Measurements from ENCODE around the gene CLRN1.

The CLRN1 gene

DNA sequence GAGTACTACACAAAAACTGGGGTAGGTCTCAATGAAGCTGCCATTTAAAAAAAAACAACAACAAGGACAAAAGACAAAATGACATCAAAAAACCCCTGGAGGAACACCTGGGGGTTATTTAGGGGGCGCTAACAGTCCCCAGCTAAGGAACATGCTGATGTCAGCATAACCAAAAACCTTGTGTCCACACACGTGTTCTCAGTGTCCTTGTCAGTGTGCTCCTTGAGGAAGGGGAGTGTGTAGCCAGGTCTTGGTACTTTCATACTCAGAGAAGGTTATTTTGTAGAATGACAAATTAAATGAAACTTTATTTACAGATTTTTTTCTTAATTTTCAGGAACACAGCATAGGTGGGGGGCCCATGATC lies 31.2 kb upstream of the CLRN1 start:
- Histone ChIP-seq H2AFZ (ENCODE audit: low read length) (no peak overlapping the region), H3K9me2 (replicated peaks; ENCODE audit: insufficient read depth, low read length) (no peaks in the 10 kb centered on the region), H3K9ac (ENCODE audit: low read length) (no peak overlapping the region), H3K27me3 (replicated peaks; ENCODE audit: insufficient read depth, low read length) (no peaks in the 10 kb centered on the region), H3K27ac (ENCODE audit: low read length) (no peak overlapping the region), H4K20me1 (ENCODE audit: insufficient read depth, low read length) (no peaks in the 10 kb centered on the region), H3K4me1 (ENCODE audit: low read length) (no peaks in the 10 kb centered on the region), H3K79me2 (ENCODE audit: low read length) (no peaks in the 10 kb centered on the region), H3K9me3 (replicated peaks; ENCODE audit: insufficient read depth, low read length) (no peaks in the 10 kb centered on the region), H3K36me3 (replicated peaks; ENCODE audit: insufficient read depth, low read length) (no peaks in the 10 kb centered on the region), H3K4me2 (ENCODE audit: low read depth, low read length) (no peak overlapping the region), H3F3A (ENCODE audit: insufficient read depth, low read length) (no peaks in the 10 kb centered on the region), H3K4me3 (ENCODE audit: low read length) (no peak overlapping the region)
- DNase-seq: no peak
- TF ChIP-seq EZH2 (optimal IDR thresholded peaks at IDR 0.05; ENCODE audit: low read depth, low read length) (no peak), CTCF (IDR thresholded peaks at IDR 0.05; ENCODE audit: low read length) (no peak), EZH2phosphoT487 (IDR thresholded peaks at IDR 0.05; ENCODE audit: low read length) (no peak)

- H3K79me2 ChIP-seq (ENCODE audit: low read length): no peaks in the 10 kb centered on the region
- no peaks in the 10 kb centered on the region for H3K4me1 ChIP-seq (ENCODE audit: low read length)
- no peaks in the 10 kb centered on the region for H3K9me3 ChIP-seq (replicated peaks; ENCODE audit: insufficient read depth, low read length)
- H3K4me3 ChIP-seq (ENCODE audit: low read length): no peak overlapping the region
- no peaks in the 10 kb centered on the region for H4K20me1 ChIP-seq (ENCODE audit: insufficient read depth, low read length)
- no peak overlapping the region for H2AFZ ChIP-seq (ENCODE audit: low read length)
- H3K27me3 ChIP-seq (replicated peaks; ENCODE audit: insufficient read depth, low read length): no peaks in the 10 kb centered on the region
- TF ChIP-seq EZH2phosphoT487 (IDR thresholded peaks at IDR 0.05; ENCODE audit: low read length) (no peak), EZH2 (optimal IDR thresholded peaks at IDR 0.05; ENCODE audit: low read depth, low read length) (no peak), CTCF (IDR thresholded peaks at IDR 0.05; ENCODE audit: low read length) (no peak)
- no peaks in the 10 kb centered on the region for H3K9me2 ChIP-seq (replicated peaks; ENCODE audit: insufficient read depth, low read length)
- no peak overlapping the region for H3K27ac ChIP-seq (ENCODE audit: low read length)
- no peaks in the 10 kb centered on the region for H3K36me3 ChIP-seq (replicated peaks; ENCODE audit: insufficient read depth, low read length)
- H3K4me2 ChIP-seq (ENCODE audit: low read depth, low read length): no peak overlapping the region
- no peaks in the 10 kb centered on the region for H3F3A ChIP-seq (ENCODE audit: insufficient read depth, low read length)
- no peak overlapping the region for H3K9ac ChIP-seq (ENCODE audit: low read length)
- no peak for DNase-seq
Observed at GRCh38 chr3:151003029-151003767, 30.7 kb upstream of the CLRN1 start.

GRCh38 chr3:151002003-151002981 lies 29.8 kb upstream of the CLRN1 start:
- Histone ChIP-seq H3K9ac (ENCODE audit: low read length) (no peak overlapping the region), H3K27ac (ENCODE audit: low read length) (no peak overlapping the region), H3K4me2 (ENCODE audit: low read depth, low read length) (no peak overlapping the region), H3K9me3 (replicated peaks; ENCODE audit: insufficient read depth, low read length) (no peaks in the 10 kb centered on the region), H3K4me1 (ENCODE audit: low read length) (no peaks in the 10 kb centered on the region), H3K27me3 (replicated peaks; ENCODE audit: insufficient read depth, low read length) (no peaks in the 10 kb centered on the region), H3K9me2 (replicated peaks; ENCODE audit: insufficient read depth, low read length) (no peaks in the 10 kb centered on the region), H3K4me3 (ENCODE audit: low read length) (no peak overlapping the region), H3F3A (ENCODE audit: insufficient read depth, low read length) (no peaks in the 10 kb centered on the region), H3K79me2 (ENCODE audit: low read length) (no peaks in the 10 kb centered on the region), H4K20me1 (ENCODE audit: insufficient read depth, low read length) (no peaks in the 10 kb centered on the region), H3K36me3 (replicated peaks; ENCODE audit: insufficient read depth, low read length) (no peaks in the 10 kb centered on the region), H2AFZ (ENCODE audit: low read length) (no peak overlapping the region)
- no peak for DNase-seq
- no peak for TF ChIP-seq EZH2phosphoT487 (IDR thresholded peaks at IDR 0.05; ENCODE audit: low read length)
- no peak for TF ChIP-seq CTCF (IDR thresholded peaks at IDR 0.05; ENCODE audit: low read length)
- no peak for TF ChIP-seq EZH2 (optimal IDR thresholded peaks at IDR 0.05; ENCODE audit: low read depth, low read length)

Data from MM.1S (cell line).